A673 (cell line): ENCODE data around the gene TNFRSF13B. TPM values are rescaled to one million over a fixed set of nuclear protein-coding genes. Genes with fewer than 3 reads are reported as not detected.

ENCODE experiments used
- BruUV-seq: library from RNA; stranded (reverse); fragments of 400-500 nt; replicated peaks from 2 replicates; lab custom pipeline; 2021; lab: Mats Ljungman, UMichigan
- CTCF ChIA-PET: fragments of 300-600 bp; sonication (Branson Sonifier 250); formaldehyde crosslinking; loops from one replicate; lab custom pipeline; 2022; ENCODE audit warnings: antibody characterized with exemption; lab: Charles Lee
- POLR2A ChIA-PET: fragments of 300-600 bp; sonication (Branson Sonifier 250); formaldehyde crosslinking; loops from one replicate; lab custom pipeline; 2022; ENCODE audit warnings: antibody characterized with exemption; ENCODE audit not compliant: low non-redundant PET; lab: Charles Lee
- DNase-seq: peaks from one replicate; pipeline ENCODE4 v3.0.0-alpha.2; 2015; ENCODE audit warnings: low spot score
- H3K27ac ChIP-seq: fragments of 200-600 bp; sonication (generic); 2 replicates; pipeline ENCODE4 v1.5.1; 2016; ENCODE audit warnings: mixed run types, low read depth, mild to moderate bottlenecking, mixed read lengths, antibody characterized with exemption, low read length; ENCODE audit not compliant: poor library complexity, severe bottlenecking
- H3K27me3 ChIP-seq: fragments of 200-600 bp; sonication (generic); replicated peaks from 2 replicates; pipeline ENCODE4 v1.6.1; 2017; ENCODE audit warnings: mixed run types, low read depth, mild to moderate bottlenecking, mixed read lengths, antibody characterized with exemption, low read length; ENCODE audit not compliant: insufficient read depth, poor library complexity
- H3K36me3 ChIP-seq: fragments of 200-600 bp; sonication (generic); 2 replicates; pipeline ENCODE4 v1.6.1; 2016; ENCODE audit warnings: mixed run types, mild to moderate bottlenecking, mixed read lengths, antibody characterized with exemption, low read length; ENCODE audit not compliant: insufficient read depth, poor library complexity, severe bottlenecking
- H3K4me1 ChIP-seq: fragments of 200-600 bp; sonication (generic); 2 replicates; pipeline ENCODE4 v1.6.1; 2017; ENCODE audit warnings: mixed run types, mild to moderate bottlenecking, mixed read lengths, antibody characterized with exemption, low read length; ENCODE audit not compliant: insufficient read depth, poor library complexity, severe bottlenecking
- H3K4me3 ChIP-seq: fragments of 200-600 bp; sonication (generic); 2 replicates; pipeline ENCODE4 v1.5.1; 2016; ENCODE audit warnings: low read depth, mixed run types, mild to moderate bottlenecking, mixed read lengths, low read length; ENCODE audit not compliant: poor library complexity, severe bottlenecking
- H3K9me3 ChIP-seq: fragments of 200-600 bp; sonication (generic); 2 replicates; pipeline ENCODE4 v1.6.1; 2016; ENCODE audit warnings: mixed run types, low read depth, mild to moderate bottlenecking, mixed read lengths, antibody characterized with exemption, low read length; ENCODE audit not compliant: poor library complexity, severe bottlenecking
- EZH2 ChIP-seq: fragments of 200-600 bp; sonication (generic); IDR thresholded peaks from 2 replicates; pipeline ENCODE4 v1.6.1; 2017; ENCODE audit warnings: borderline replicate concordance, low read depth, mild to moderate bottlenecking, mixed read lengths, antibody characterized with exemption, low read length; ENCODE audit not compliant: poor library complexity, severe bottlenecking
- intact Hi-C: fragments of 100-400 bp; cut with micrococcal nuclease; formaldehyde crosslinking; loops from one replicate; pipeline ENCODE4 v1.10.0; 2022; ENCODE audit not compliant: unreplicated experiment
- total RNA-seq: library from RNA; stranded (reverse); gene quantifications from 2 replicates; pipeline ENCODE4 v1.2.3, GENCODE V29; 2021
- TF ChIP-seq, protein P1 (sequence below): fragments of 300-800, 200-600 bp; sonication (generic); conservative IDR thresholded peaks from 2 replicates; pipeline ENCODE4 v1.5.1; 2017; ENCODE audit warnings: low read depth, mild to moderate bottlenecking, antibody characterized with exemption, low read length, moderate library complexity, mixed read lengths

Gene TNFRSF13B
- total RNA-seq, 1 experiment from 2014 or later: not detected

GRCh38 chr17:16938031-16938430, 33.9 kb downstream of the TNFRSF13B start:
- Histone ChIP-seq H3K36me3 (no peaks in the 10 kb centered on the region), H3K4me3 (no peak overlapping the region), H3K27me3 (no peaks in the 10 kb centered on the region), H3K27ac (no peak overlapping the region), H3K9me3 (no peaks in the 10 kb centered on the region), H3K4me1 (no peaks in the 10 kb centered on the region)
- CTCF ChIA-PET: no interaction called here
- TF ChIP-seq EZH2: no peak
- TF ChIP-seq, protein P1, sequence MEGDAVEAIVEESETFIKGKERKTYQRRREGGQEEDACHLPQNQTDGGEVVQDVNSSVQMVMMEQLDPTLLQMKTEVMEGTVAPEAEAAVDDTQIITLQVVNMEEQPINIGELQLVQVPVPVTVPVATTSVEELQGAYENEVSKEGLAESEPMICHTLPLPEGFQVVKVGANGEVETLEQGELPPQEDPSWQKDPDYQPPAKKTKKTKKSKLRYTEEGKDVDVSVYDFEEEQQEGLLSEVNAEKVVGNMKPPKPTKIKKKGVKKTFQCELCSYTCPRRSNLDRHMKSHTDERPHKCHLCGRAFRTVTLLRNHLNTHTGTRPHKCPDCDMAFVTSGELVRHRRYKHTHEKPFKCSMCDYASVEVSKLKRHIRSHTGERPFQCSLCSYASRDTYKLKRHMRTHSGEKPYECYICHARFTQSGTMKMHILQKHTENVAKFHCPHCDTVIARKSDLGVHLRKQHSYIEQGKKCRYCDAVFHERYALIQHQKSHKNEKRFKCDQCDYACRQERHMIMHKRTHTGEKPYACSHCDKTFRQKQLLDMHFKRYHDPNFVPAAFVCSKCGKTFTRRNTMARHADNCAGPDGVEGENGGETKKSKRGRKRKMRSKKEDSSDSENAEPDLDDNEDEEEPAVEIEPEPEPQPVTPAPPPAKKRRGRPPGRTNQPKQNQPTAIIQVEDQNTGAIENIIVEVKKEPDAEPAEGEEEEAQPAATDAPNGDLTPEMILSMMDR: no peak
- intact Hi-C loops: no loop called here
- no peak for DNase-seq
- BruUV-seq: no TSS peak
- POLR2A ChIA-PET: no interaction called here

- H3K4me3 ChIP-seq: no peak overlapping the region
- H3K4me1 ChIP-seq: no peaks in the 10 kb centered on the region
- POLR2A ChIA-PET: no interaction called here
- intact Hi-C loops: no loop called here
- no peak overlapping the region for H3K27ac ChIP-seq
- no peaks in the 10 kb centered on the region for H3K36me3 ChIP-seq
- CTCF ChIA-PET: no interaction called here
- H3K9me3 ChIP-seq: no peaks in the 10 kb centered on the region
- DNase-seq: no peak
- BruUV-seq: no TSS peak
- no peak for TF ChIP-seq EZH2
- TF ChIP-seq, protein P1: no peak
- H3K27me3 ChIP-seq: no peaks in the 10 kb centered on the region
Measured at GRCh38 chr17:16937431-16937830, 34.5 kb downstream of the TNFRSF13B start.

- intact Hi-C loops: no loop called here
- no peak for DNase-seq
- Histone ChIP-seq H3K9me3 (no peaks in the 10 kb centered on the region), H3K36me3 (no peaks in the 10 kb centered on the region), H3K27me3 (no peaks in the 10 kb centered on the region), H3K27ac (no peak overlapping the region), H3K4me3 (no peak overlapping the region), H3K4me1 (no peaks in the 10 kb centered on the region)
- TF ChIP-seq, protein P1: no peak
- TF ChIP-seq EZH2: no peak
- BruUV-seq: no TSS peak
- POLR2A ChIA-PET: no interaction called here
- CTCF ChIA-PET: no interaction called here
Measured at GRCh38 chr17:16936536-16937310, 35.2 kb downstream of the TNFRSF13B start.
